IMR-90 (cell line): ENCODE results near the gene ARHGAP10.

Experiments
- CHD1 ChIP-seq: IDR thresholded peaks from 2 replicates; pipeline ENCODE4 v1.6.1; 2012; ENCODE audit warnings: low read depth, low read length, improper control_type of control experiment
- MAZ ChIP-seq: IDR thresholded peaks from 2 replicates; pipeline ENCODE4 v1.6.1; 2012; ENCODE audit warnings: low read depth, mild to moderate bottlenecking, low read length, improper control_type of control experiment, moderate library complexity, borderline replicate concordance
- POLR2A ChIP-seq: IDR thresholded peaks from 2 replicates; pipeline ENCODE4 v1.6.1; 2012; ENCODE audit warnings: mild to moderate bottlenecking, low read depth, low read length
- SMC3 ChIP-seq: fragments of 150-350 bp; IDR thresholded peaks from 2 replicates; pipeline ENCODE4 v1.6.1; 2016; ENCODE audit warnings: low read depth, mild to moderate bottlenecking, antibody characterized with exemption, low read length, moderate library complexity
- TF ChIP-seq, protein P1 (sequence below): conservative IDR thresholded peaks from 2 replicates; pipeline ENCODE4 v1.5.1; 2012; ENCODE audit warnings: mild to moderate bottlenecking, low read depth, low read length, improper control_type of control experiment

DNA sequence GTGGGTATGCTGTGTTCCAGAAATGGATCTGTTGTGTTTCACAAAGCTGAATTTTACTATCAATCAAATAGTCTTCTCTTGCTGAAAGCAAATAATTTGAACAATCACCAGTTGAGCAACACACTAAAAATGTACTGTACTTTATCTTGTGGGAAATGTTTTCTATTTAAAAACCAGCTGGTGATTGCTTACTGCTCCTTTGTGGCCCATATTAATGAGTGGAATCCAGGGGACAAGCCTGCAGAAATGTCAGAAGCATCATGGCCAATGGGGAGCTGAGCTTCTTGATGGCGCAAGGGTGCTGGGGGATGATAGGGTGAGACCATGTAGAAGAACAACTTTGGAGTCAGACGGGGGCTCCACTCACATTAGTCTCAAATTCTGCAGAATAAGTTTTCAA lies 346.2 kb downstream of the ARHGAP10 start:
- TF ChIP-seq, protein P1, sequence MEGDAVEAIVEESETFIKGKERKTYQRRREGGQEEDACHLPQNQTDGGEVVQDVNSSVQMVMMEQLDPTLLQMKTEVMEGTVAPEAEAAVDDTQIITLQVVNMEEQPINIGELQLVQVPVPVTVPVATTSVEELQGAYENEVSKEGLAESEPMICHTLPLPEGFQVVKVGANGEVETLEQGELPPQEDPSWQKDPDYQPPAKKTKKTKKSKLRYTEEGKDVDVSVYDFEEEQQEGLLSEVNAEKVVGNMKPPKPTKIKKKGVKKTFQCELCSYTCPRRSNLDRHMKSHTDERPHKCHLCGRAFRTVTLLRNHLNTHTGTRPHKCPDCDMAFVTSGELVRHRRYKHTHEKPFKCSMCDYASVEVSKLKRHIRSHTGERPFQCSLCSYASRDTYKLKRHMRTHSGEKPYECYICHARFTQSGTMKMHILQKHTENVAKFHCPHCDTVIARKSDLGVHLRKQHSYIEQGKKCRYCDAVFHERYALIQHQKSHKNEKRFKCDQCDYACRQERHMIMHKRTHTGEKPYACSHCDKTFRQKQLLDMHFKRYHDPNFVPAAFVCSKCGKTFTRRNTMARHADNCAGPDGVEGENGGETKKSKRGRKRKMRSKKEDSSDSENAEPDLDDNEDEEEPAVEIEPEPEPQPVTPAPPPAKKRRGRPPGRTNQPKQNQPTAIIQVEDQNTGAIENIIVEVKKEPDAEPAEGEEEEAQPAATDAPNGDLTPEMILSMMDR: no peak
- TF ChIP-seq CHD1: no peak
- no peak for TF ChIP-seq MAZ
- no peak for TF ChIP-seq SMC3
- TF ChIP-seq POLR2A: no peak
